Activated T-helper 2 cell treated with anti-CD3 and anti-CD28 coated beads, Interferon-gamma antibody, Interleukin-2, Interleukin-4, amounts not matched to agents 10 μg/mL and 5 μg/mL and 100 μg/mL, durations not matched to agents 14 hours and 24 hours and 36 hours (primary cell): ENCODE measurements around the gene CCDC136. TPM values are rescaled to one million over a fixed set of nuclear protein-coding genes. Genes with fewer than 3 reads are reported as not detected.

ENCODE experiments used
- DNase-seq: peaks from one replicate; pipeline ENCODE4 v3.0.0; 2021; ENCODE audit warnings: low spot score
- H3K27ac Mint-ChIP-seq: one replicate; pipeline ENCODE4 v1.8.0; 2021; ENCODE audit warnings: mixed read lengths
- H3K27me3 Mint-ChIP-seq: one replicate; pipeline ENCODE4 v1.8.0; 2021; ENCODE audit warnings: low read depth, mixed read lengths
- H3K36me3 Mint-ChIP-seq: one replicate; pipeline ENCODE4 v1.8.0; 2021; ENCODE audit warnings: low read depth, mixed read lengths
- H3K4me1 Mint-ChIP-seq: one replicate; pipeline ENCODE4 v1.8.0; 2021; ENCODE audit warnings: low read depth, mixed read lengths
- H3K4me3 Mint-ChIP-seq: one replicate; pipeline ENCODE4 v1.8.0; 2021; ENCODE audit warnings: low read depth, mild to moderate bottlenecking, moderate library complexity, mixed read lengths
- H3K9me3 Mint-ChIP-seq: one replicate; pipeline ENCODE4 v1.8.0; 2021; ENCODE audit warnings: mixed read lengths
- intact Hi-C: fragments of 100-400 bp; cut with micrococcal nuclease; formaldehyde crosslinking; loops from one replicate; pipeline ENCODE4 v1.15.1; 2023
- total RNA-seq: library from RNA; stranded (reverse); gene quantifications from 2 replicates; pipeline ENCODE4 v1.2.3, GENCODE V29; 2022

CCDC136 gene
- total RNA-seq, 1 donor from 2014 or later: 15.5 TPM

DNA sequence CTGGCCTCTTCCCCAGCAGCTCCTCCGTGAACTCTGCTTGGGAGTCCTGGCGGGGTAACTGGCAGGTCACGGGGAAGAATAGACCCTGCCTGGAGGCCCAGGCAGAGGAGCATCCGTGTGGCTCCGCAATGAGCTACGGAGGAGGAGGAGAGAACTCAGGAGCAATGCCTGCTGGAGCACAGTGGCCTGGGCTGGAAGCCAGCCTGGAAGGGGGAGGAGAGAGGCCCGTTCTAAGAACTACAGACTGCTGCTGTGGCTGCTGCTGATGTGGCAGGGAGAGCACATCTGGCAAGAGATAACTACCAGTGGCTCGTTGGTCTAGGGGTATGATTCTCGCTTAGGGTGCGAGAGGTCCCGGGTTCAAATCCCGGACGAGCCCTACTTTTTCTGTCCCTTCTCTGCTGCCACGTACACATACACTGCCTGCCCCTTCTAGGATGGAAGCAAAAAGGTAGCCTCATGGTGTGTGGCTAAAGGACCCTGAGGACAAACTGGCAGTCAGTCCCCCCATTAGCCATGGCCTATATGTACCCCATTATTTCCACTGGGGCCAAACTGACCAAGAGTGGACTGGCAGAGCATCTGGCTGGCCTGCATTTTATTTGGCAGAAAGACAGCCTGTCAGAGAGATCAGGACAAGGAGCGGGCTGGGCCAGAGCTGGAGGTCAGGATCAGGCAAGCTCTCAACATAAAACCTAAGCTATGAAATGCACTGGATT lies 8.5 kb upstream of the CCDC136 start:
- H3K4me1 Mint-ChIP-seq: peaks cover 3% of the 10 kb centered on the region
- intact Hi-C loops: no loop called here
- H3K27me3 Mint-ChIP-seq: peaks cover 28% of the 10 kb centered on the region
- H3K27ac Mint-ChIP-seq: no peak overlapping the region
- H3K9me3 Mint-ChIP-seq: peaks cover under 1% of the 10 kb centered on the region
- no peak for DNase-seq
- H3K4me3 Mint-ChIP-seq: no peak overlapping the region
- no peaks in the 10 kb centered on the region for H3K36me3 Mint-ChIP-seq

DNA sequence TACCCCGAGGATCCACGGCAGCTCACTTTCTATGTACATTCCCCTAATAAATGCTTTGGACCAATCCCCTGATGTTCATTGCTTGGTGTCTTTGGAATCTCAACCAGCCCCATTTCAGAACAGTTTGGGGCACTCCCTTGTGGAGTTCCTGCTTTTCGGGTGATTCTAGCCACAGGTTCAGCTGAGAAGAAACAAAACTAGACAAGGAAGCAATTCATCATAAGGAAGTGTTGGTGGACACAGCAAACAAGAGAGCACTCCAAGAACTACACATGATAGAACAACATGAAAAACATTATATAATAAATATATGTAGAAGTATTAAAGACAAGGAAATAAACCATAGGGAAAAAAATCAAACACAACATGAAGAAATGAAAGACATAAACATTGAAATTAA lies 6.0 kb upstream of the CCDC136 start:
- Mint-ChIP-seq H3K9me3 (no peaks in the 10 kb centered on the region), H3K4me3 (no peak overlapping the region), H3K27me3 (peaks cover 47% of the 10 kb centered on the region), H3K4me1 (peaks cover 7% of the 10 kb centered on the region), H3K27ac (no peak overlapping the region), H3K36me3 (no peaks in the 10 kb centered on the region)
- DNase-seq: no peak
- intact Hi-C loops: no loop called here

DNA sequence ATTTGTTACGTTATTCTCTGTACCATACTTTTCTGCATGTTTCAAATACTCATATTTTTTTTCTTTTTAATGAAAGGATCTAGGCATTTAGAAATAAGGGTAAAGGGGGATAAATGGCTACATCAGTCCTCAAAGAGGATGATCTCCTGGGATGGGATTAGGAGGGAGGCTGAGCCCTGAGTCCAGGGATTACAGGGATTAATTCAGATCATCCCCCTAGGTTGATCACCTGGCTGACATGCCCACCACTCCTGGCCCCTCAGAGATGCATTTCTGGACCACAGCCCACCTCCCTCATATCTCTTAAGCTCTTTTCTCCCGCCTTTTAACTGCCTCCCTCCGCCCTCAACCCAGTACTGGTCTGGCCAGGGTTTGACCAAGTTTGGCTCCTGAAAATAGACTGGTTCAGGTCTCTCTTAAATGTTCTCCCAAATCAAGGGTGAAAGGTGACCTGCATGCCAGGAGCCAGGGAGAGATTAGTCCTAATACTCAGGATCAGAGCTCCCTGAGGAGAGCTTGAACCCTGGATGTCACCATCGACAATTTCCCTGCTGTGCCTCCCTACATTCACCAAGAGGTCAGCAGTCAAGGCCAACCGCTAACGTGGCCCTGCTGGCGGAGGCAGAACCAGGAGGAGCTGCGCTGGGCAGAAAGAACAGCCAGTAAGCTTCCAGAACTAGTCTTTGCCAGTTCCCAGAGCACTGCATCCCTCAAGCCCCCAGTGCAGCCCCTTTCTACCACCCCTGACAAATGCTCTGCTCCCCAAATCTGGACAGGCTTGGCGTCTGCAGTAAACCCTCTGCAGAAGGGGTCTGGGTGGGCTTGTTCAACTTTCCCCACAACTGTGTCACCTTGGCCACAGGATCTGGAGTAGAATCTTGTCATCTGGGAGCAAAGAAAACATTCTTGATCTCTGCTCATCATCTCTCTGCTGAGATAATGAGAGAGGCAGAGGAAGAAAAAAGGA lies 3.0 kb upstream of the CCDC136 start:
- Mint-ChIP-seq H3K9me3 (no peaks in the 10 kb centered on the region), H3K27ac (no peak overlapping the region), H3K4me3 (no peak overlapping the region), H3K27me3 (peaks cover 47% of the 10 kb centered on the region), H3K36me3 (no peaks in the 10 kb centered on the region), H3K4me1 (peaks cover 10% of the 10 kb centered on the region)
- DNase-seq: no peak
- intact Hi-C loops: no loop called here

DNA sequence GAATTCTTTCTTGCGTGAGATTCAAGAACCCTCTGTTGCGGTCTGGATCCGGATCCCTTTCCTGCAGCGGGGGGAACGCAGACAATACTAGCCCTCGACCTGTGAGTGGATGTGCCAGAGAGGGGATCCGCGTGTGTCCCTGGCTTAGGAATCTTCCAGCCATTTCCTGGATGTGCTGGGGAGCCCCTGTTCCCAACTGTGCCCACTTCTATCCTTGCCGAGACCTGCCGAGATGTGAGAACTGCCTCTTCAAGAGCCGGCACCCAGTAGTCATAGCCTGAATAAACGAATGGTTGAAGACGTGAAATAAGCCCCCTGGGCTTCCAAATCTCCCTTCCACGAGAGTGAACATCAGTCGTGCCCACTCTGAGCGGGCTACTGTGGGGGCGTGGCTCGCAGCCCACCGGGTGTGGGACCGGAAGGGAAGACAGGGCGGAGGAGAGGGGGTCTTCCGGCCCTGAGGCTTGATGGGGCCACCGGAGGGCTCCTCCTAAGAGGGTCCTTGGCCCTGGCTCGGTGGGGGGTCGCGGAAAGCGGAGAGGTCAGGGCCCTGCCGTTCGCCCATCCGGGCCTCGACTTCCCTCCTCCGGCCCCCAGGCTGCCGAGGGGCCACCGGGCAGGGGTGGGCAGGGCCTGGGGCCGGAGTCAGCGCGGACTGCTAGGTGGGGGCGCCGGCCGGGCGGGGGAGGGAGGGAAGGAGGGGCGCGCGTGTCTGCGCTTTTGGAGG lies 1.3 kb upstream of the CCDC136 start:
- peaks cover 41% of the 10 kb centered on the region for H3K27me3 Mint-ChIP-seq
- intact Hi-C loops: loop anchor here (5.0 kb wide), 1 partner anchor 53 kb away; the partner anchor contains the start of gene CALU
- H3K36me3 Mint-ChIP-seq: no peaks in the 10 kb centered on the region
- H3K27ac Mint-ChIP-seq: no peak overlapping the region
- DNase-seq: no peak
- peak overlapping the region; percentile 81 for H3K4me3 Mint-ChIP-seq
- H3K4me1 Mint-ChIP-seq: peaks cover 10% of the 10 kb centered on the region
- H3K9me3 Mint-ChIP-seq: no peaks in the 10 kb centered on the region

DNA sequence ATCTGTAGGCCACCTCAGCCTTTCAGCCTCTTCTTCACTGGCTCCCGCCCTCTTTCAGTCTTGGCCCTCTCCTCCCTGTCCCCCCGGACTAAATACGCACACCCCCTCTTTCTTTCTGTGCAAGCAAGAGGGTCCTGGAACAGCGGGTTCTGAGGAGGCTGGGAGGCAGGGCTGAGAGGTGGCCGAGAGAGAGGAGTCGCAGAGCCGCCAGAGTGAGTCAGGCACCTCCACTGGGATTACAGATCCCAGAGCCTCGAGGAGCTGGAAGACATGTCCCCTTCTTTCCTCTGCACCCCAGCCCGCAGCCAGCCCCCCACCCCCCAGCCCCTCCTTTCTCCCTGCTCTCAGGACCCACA lies 182 bp downstream of the CCDC136 start:
- no peak for DNase-seq
- H3K36me3 Mint-ChIP-seq: no peaks in the 10 kb centered on the region
- H3K9me3 Mint-ChIP-seq: no peaks in the 10 kb centered on the region
- peaks cover 10% of the 10 kb centered on the region for H3K4me1 Mint-ChIP-seq
- peaks cover 28% of the 10 kb centered on the region for H3K27me3 Mint-ChIP-seq
- intact Hi-C loops: loop anchor here (5.0 kb wide), 1 partner anchor 55 kb away; the partner anchor contains the start of gene CALU
- no peak overlapping the region for H3K27ac Mint-ChIP-seq
- H3K4me3 Mint-ChIP-seq: peak overlapping the region; percentile 84

DNA sequence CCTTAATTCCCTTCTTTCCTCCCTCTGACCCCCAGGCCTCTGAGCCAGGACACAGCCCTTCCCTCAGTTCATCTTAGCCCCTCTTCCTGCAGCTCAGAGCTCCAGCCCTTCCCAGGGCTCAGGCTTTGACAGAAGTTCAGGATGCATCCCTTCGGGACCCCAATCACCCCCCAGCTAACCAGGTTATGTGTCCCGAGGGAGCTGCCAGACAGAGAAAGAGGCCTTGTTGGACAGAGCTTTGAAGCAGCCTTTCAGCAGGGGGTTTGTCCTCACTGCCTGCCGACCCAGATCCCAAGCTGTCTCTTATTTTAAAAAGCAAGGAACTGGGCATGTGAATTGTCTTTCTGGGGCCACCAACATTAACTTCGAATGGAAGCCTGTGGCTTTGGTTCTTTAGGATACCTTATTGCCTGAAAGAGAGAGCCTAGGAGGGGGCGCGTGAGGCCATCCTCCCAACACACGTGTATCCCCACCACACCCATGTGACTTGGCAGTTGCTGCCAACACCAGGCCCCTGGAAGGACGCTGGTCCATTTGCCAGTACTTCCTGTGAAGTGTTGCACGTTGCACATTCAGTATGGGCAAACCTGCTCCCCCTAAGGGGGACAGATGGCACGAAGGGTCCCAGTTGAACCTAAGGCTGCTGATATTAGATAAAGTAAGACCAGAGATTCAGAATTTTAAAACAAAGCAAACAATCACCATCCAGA lies 858 bp downstream of the CCDC136 start:
- Mint-ChIP-seq H3K4me3 (peak overlapping the region; percentile 66), H3K9me3 (no peaks in the 10 kb centered on the region), H3K36me3 (no peaks in the 10 kb centered on the region), H3K4me1 (peaks cover 7% of the 10 kb centered on the region), H3K27me3 (peaks cover 24% of the 10 kb centered on the region), H3K27ac (peak overlapping the region; percentile 44)
- DNase-seq: no peak
- intact Hi-C loops: loop anchor here (5.0 kb wide), 1 partner anchor 55 kb away; the partner anchor contains the start of gene CALU

DNA sequence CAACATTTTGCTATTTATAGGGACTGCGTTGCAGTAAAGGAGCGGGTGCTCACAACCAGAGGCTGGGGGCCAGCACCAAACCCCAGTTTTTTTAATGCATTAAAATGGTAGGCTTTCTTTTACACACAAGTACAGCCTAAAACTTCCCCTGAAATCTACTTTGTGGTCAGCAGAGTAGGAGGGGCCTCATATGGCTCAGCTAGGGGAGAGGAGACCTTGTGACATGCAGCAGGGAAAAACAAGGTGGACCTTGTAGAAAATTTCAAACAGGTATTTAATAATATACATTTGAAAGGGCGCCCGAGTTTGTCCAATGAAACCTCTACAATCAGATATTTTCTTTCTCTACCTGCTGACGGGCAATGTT lies 1.4 kb downstream of the CCDC136 start:
- peaks cover 22% of the 10 kb centered on the region for H3K27me3 Mint-ChIP-seq
- no peaks in the 10 kb centered on the region for H3K36me3 Mint-ChIP-seq
- H3K4me3 Mint-ChIP-seq: no peak overlapping the region
- H3K9me3 Mint-ChIP-seq: no peaks in the 10 kb centered on the region
- peaks cover 7% of the 10 kb centered on the region for H3K4me1 Mint-ChIP-seq
- H3K27ac Mint-ChIP-seq: no peak overlapping the region
- intact Hi-C loops: loop anchor here (5.0 kb wide), 1 partner anchor 56 kb away; the partner anchor contains the start of gene CALU
- no peak for DNase-seq

DNA sequence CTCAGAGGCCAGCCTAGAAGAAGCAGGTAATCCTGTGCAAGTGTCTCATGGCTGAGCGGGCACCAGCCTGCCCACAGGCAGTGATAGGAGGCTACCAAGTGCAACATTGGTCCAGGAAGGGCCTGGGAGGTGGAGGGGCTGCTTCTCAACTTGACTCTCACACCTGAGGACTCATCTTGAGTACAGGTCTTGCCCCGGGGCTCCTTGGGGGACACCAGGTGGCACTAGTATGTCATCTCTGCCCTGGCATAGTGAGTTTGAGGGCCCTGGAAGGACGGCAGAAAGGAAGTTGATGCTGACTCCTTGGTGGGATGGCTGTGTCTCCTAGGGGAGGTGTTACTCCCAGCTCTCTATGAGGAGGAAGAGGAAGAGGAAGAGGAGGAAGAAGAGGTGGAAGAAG lies 2.3 kb downstream of the CCDC136 start:
- H3K4me1 Mint-ChIP-seq: peaks cover 7% of the 10 kb centered on the region
- peaks cover 14% of the 10 kb centered on the region for H3K27me3 Mint-ChIP-seq
- no peaks in the 10 kb centered on the region for H3K9me3 Mint-ChIP-seq
- no peak overlapping the region for H3K4me3 Mint-ChIP-seq
- H3K36me3 Mint-ChIP-seq: no peaks in the 10 kb centered on the region
- H3K27ac Mint-ChIP-seq: no peak overlapping the region
- intact Hi-C loops: loop anchor here (5.0 kb wide), 1 partner anchor 57 kb away; the partner anchor contains the start of gene CALU
- DNase-seq: no peak

DNA sequence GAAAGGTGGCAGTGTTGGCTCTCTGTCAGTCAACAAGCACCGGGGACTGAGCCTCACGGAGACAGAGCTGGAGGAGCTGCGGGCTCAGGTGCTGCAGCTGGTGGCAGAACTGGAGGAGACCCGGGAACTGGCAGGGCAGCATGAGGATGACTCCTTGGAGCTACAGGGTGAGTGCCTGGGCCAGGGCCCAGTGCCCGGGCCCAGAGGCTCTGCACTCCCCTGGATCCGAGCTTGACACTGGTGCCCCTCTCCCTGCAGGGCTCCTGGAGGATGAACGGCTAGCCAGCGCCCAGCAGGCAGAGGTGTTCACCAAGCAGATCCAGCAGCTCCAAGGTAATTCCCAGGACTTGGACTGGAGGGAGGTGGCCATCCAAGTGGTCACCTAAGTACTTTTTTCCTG lies 2.7 kb downstream of the CCDC136 start:
- Mint-ChIP-seq H3K27me3 (peaks cover 10% of the 10 kb centered on the region), H3K4me3 (no peak overlapping the region), H3K27ac (no peak overlapping the region), H3K36me3 (no peaks in the 10 kb centered on the region), H3K9me3 (no peaks in the 10 kb centered on the region), H3K4me1 (peaks cover 7% of the 10 kb centered on the region)
- DNase-seq: no peak
- intact Hi-C loops: loop anchor here (5.0 kb wide), 1 partner anchor 57 kb away; the partner anchor contains the start of gene CALU

DNA sequence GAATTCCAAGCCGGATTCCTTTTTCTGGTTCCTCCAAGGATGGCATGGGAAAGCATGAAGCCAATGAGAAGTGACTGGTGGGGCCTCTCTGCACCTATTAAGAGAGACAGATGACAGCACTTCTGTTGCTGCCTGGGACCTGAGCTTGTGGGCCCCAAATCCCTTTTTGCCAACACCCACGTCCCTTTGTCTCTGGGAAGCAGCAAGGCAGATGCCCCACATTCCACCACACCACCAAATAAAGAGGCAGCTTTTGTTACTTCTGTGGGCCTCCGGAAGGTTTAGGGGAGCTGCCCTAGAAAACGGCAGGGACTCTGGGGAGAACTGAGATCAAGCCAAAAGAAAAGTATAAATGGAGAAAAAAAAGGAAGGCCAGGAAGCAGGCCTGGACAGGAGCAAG lies 3.4 kb downstream of the CCDC136 start:
- Mint-ChIP-seq H3K27ac (no peak overlapping the region), H3K4me3 (no peak overlapping the region), H3K9me3 (no peaks in the 10 kb centered on the region), H3K27me3 (peaks cover 4% of the 10 kb centered on the region), H3K36me3 (no peaks in the 10 kb centered on the region), H3K4me1 (peaks cover 6% of the 10 kb centered on the region)
- no peak for DNase-seq
- intact Hi-C loops: no loop called here

DNA sequence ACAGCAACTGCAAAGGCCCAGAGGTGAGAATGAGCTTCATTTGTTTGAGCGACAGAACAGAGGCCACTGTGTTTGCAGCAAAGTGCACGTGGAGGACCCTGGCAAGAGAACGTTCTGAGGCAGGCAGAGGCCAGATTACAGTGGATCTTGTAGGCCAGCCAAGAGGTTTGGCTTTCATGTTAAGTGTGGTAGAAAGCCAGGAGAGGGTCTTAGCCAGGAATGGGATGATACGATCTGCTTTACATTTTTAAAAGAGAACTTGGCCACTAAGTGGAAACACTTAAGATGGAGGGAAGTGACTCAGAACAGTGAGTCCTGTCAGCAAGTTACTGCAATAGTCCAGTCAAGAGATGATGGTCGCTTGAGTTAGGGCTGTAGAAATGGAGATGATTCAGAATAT lies 4.6 kb downstream of the CCDC136 start:
- intact Hi-C loops: no loop called here
- Mint-ChIP-seq H3K27ac (no peak overlapping the region), H3K4me1 (peaks cover 2% of the 10 kb centered on the region), H3K9me3 (no peaks in the 10 kb centered on the region), H3K27me3 (no peaks in the 10 kb centered on the region), H3K4me3 (no peak overlapping the region), H3K36me3 (no peaks in the 10 kb centered on the region)
- DNase-seq: no peak

DNA sequence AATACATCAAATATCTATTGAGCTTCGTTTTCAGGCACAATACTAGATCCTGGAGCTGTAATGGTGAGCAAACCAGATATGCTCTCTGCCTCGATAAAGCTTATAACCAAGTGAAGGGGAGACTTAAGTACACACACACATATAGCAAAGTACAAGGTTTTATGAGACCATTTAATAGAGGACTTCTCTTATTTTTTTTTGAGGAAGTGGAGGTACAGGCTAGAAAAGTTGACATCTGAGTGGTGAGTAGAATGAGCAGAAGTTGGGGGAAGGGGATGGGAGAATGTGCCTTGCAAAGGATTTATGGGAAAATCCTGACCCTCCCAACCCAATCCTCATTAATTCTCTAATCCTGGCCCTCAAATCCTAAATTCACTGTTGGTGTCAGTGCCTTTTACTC lies 7.7 kb downstream of the CCDC136 start:
- no peak for DNase-seq
- Mint-ChIP-seq H3K4me1 (no peaks in the 10 kb centered on the region), H3K27me3 (no peaks in the 10 kb centered on the region), H3K36me3 (no peaks in the 10 kb centered on the region), H3K27ac (no peak overlapping the region), H3K4me3 (no peak overlapping the region), H3K9me3 (no peaks in the 10 kb centered on the region)
- intact Hi-C loops: no loop called here
